SK-N-SH treated with all-trans-retinoic acid at 6 μM for 48 hours (cell line): ENCODE data around the gene SIAH2.

ENCODE experiments used
- RARB ChIP-seq: fragments of 250-450 bp; sonication (Bioruptor Pico); IDR thresholded peaks from 2 replicates; pipeline ENCODE4 v1.8.0; 2021; ENCODE audit warnings: mild to moderate bottlenecking, moderate library complexity
- SNAI2 ChIP-seq: fragments of 250-450 bp; sonication (Bioruptor Pico); IDR thresholded peaks from 2 replicates; pipeline ENCODE4 v1.5.0; 2020; ENCODE audit warnings: mild to moderate bottlenecking, moderate library complexity
- ZC3H10 ChIP-seq: fragments of 250-450 bp; sonication (Bioruptor Pico); IDR thresholded peaks from 2 replicates; pipeline ENCODE4 v1.5.1; 2021; ENCODE audit warnings: mild to moderate bottlenecking, moderate library complexity
- ZFP3 ChIP-seq: fragments of 250-450 bp; sonication (Bioruptor Pico); IDR thresholded peaks from 2 replicates; pipeline ENCODE4 v1.5.0; 2020; ENCODE audit warnings: mild to moderate bottlenecking, moderate library complexity
- ZFP30 ChIP-seq: fragments of 450-650 bp; formaldehyde crosslinking; IDR thresholded peaks from 2 replicates; pipeline ENCODE4 v1.5.0; 2022; ENCODE audit warnings: mild to moderate bottlenecking, moderate library complexity
- ZNF565 ChIP-seq: fragments of 450-650 bp; formaldehyde crosslinking; conservative IDR thresholded peaks from 2 replicates; pipeline ENCODE4 v1.5.0; 2020; ENCODE audit warnings: low read depth, mild to moderate bottlenecking, moderate library complexity
- ZNF70 ChIP-seq: fragments of 450-650 bp; formaldehyde crosslinking; IDR thresholded peaks from 2 replicates; pipeline ENCODE4 v1.5.0; 2020; ENCODE audit warnings: mild to moderate bottlenecking, moderate library complexity
- ZNF8 ChIP-seq: fragments of 450-650 bp; formaldehyde crosslinking; IDR thresholded peaks from 2 replicates; pipeline ENCODE4 v1.5.0; 2020; ENCODE audit warnings: mild to moderate bottlenecking, moderate library complexity
- TF ChIP-seq, protein P1 (sequence below): fragments of 250-450 bp; sonication (Bioruptor Pico); IDR thresholded peaks from 2 replicates; pipeline ENCODE4 v1.5.0; 2020; ENCODE audit warnings: mild to moderate bottlenecking, moderate library complexity
- TF ChIP-seq, protein P2 (sequence below): fragments of 250-450 bp; sonication (Bioruptor Pico); IDR thresholded peaks from 2 replicates; pipeline ENCODE4 v1.5.1; 2020; ENCODE audit warnings: low read depth, mild to moderate bottlenecking, moderate library complexity

DNA sequence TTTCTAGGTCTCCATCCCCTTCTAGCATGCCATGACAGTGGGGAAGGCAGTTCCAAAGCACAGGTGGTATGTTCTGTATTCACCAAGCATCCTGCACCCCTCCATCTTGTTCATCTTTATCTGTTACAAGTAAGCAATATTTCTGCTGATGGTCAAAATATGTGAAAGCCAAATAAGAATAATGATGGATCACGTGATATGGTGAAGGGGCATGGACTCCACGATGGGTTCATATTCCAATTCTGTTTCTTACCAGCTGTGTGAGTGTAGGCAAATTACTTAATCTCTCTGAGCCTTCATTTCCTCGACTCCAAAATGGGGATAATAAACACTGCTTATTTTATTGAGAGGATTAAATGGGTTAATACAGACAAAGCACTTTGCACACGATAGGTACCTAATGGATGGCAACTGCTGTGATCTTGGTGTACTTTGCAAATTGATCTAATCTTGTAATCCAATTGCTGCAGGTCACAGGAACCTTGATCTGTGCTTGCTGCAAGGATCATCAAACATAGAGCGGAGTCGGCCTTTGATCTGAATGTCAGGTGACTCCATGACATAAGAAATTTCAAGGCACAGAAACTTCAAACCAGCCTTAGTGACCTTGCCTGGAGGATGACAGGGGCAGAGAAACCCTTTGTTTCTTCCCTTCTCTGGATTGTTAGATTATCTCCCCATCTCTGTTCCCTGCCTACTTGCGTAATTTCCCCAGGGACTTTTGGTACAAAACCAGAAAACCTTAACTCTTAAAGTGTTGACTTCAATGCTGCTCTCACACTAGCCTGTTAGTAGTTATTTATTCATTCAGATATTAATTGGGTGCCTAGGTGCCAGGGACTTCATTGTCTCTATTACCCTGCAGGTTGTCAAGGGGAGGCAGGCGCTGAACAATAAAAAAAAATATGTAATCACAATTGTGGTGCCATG lies 25.8 kb downstream of the SIAH2 start:
- TF ChIP-seq, protein P1, sequence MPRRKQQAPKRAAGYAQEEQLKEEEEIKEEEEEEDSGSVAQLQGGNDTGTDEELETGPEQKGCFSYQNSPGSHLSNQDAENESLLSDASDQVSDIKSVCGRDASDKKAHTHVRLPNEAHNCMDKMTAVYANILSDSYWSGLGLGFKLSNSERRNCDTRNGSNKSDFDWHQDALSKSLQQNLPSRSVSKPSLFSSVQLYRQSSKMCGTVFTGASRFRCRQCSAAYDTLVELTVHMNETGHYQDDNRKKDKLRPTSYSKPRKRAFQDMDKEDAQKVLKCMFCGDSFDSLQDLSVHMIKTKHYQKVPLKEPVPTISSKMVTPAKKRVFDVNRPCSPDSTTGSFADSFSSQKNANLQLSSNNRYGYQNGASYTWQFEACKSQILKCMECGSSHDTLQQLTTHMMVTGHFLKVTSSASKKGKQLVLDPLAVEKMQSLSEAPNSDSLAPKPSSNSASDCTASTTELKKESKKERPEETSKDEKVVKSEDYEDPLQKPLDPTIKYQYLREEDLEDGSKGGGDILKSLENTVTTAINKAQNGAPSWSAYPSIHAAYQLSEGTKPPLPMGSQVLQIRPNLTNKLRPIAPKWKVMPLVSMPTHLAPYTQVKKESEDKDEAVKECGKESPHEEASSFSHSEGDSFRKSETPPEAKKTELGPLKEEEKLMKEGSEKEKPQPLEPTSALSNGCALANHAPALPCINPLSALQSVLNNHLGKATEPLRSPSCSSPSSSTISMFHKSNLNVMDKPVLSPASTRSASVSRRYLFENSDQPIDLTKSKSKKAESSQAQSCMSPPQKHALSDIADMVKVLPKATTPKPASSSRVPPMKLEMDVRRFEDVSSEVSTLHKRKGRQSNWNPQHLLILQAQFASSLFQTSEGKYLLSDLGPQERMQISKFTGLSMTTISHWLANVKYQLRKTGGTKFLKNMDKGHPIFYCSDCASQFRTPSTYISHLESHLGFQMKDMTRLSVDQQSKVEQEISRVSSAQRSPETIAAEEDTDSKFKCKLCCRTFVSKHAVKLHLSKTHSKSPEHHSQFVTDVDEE (CRISPR knock-in tag), result no peak
- TF ChIP-seq, protein P2, sequence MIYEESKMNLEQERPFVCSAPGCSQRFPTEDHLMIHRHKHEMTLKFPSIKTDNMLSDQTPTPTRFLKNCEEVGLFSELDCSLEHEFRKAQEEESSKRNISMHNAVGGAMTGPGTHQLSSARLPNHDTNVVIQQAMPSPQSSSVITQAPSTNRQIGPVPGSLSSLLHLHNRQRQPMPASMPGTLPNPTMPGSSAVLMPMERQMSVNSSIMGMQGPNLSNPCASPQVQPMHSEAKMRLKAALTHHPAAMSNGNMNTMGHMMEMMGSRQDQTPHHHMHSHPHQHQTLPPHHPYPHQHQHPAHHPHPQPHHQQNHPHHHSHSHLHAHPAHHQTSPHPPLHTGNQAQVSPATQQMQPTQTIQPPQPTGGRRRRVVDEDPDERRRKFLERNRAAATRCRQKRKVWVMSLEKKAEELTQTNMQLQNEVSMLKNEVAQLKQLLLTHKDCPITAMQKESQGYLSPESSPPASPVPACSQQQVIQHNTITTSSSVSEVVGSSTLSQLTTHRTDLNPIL (CRISPR knock-in tag), result no peak
- TF ChIP-seq ZNF70 (no peak), ZFP3 (CRISPR knock-in tag) (no peak), ZNF565 (CRISPR knock-in tag) (no peak), SNAI2 (CRISPR knock-in tag) (no peak), ZNF8 (CRISPR knock-in tag) (no peak), ZC3H10 (CRISPR knock-in tag) (no peak), ZFP30 (no peak), RARB (CRISPR knock-in tag) (no peak)
